Transverse colon (tissue), 4 donors: ENCODE results near the gene RNF11.

Experiments
- POLR2AphosphoS5 ChIP-seq, 3 donors: sonication (generic); formaldehyde crosslinking; IDR thresholded peaks; one replicate each; pipeline ENCODE4 v1.6.1; 2016; ENCODE audit warnings: antibody characterized with exemption in 3 of 3
- TF ChIP-seq, protein P1 (sequence below), 5 experiments: fragments of 200-600 bp in 3 of 5; fragments of 450-650 bp in 2 of 5; sonication (generic) in 3 of 5; IDR thresholded peaks; 1 replicate in 2 of 5; 2 replicates in 3 of 5; pipeline ENCODE4 v1.5.1; 2016 to 2017; ENCODE audit warnings: antibody characterized with exemption in 5 of 5, inconsistent platforms in 3 of 5, mild to moderate bottlenecking in 2 of 5, moderate library complexity in 1 of 5

DNA sequence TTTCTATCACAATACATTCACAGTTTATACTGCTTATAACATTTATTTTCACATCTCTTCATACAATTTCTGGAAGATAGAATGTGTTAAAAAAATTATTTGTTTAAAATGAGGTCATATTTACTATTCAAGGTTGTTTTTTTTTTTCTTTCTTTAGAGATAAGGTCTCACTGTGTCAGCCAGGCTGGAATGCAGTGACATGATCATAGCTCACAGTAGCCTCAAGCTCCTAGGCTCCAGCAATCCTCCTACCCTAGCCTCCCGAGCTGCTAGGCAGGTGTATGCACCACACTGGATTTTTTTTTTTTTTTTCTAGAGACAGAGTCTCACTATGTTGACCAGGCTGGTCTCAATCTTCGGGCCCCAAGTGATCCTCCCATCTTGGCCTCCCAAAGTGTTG is 19.0 kb upstream of the RNF11 start:
- TF ChIP-seq, protein P1, sequence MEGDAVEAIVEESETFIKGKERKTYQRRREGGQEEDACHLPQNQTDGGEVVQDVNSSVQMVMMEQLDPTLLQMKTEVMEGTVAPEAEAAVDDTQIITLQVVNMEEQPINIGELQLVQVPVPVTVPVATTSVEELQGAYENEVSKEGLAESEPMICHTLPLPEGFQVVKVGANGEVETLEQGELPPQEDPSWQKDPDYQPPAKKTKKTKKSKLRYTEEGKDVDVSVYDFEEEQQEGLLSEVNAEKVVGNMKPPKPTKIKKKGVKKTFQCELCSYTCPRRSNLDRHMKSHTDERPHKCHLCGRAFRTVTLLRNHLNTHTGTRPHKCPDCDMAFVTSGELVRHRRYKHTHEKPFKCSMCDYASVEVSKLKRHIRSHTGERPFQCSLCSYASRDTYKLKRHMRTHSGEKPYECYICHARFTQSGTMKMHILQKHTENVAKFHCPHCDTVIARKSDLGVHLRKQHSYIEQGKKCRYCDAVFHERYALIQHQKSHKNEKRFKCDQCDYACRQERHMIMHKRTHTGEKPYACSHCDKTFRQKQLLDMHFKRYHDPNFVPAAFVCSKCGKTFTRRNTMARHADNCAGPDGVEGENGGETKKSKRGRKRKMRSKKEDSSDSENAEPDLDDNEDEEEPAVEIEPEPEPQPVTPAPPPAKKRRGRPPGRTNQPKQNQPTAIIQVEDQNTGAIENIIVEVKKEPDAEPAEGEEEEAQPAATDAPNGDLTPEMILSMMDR (IDR thresholded peaks at IDR 0.05): no peak
- no peak for TF ChIP-seq POLR2AphosphoS5 (IDR thresholded peaks at IDR 0.05)
